ENCODE data around the gene NTF3. TPM values are rescaled to one million over a fixed set of nuclear protein-coding genes. Genes with fewer than 3 reads are reported as not detected.

The NTF3 gene
- 1 to 10 TPM; 1.0 to 1.2 TPM for total RNA-seq

DNA sequence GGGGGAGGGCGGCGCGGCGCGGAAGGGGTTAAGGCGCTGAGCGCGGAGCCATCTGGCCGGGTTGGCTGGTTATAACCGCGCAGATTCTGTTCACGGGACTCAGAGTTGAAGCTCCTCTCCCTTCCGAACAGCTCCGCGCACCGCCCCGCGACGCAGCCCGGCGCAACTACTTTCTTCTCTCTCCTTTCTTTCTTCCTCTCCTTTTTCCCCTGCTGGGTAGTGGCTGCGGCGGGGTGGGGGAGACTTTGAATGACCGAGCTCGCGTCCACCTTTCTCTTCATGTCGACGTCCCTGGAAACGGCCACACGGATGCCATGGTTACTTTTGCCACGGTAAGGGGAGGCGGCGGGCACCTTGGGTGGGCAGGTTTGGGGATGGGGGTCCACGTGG is at the start of gene NTF3:
TSS of gene NTF3 (plus strand) at position 98 of the 390 bp plus-strand sequence. CDS start at position 315, 217 bp downstream.
- DNase-seq (ENCODE audit: low spot score), result peak; percentile 51
- peaks cover 7% of the 10 kb centered on the region for H3K27me3 ChIP-seq (replicated peaks; ENCODE audit: insufficient read depth)
- under 1% methylated on average over 34 of the region's 34 CpGs for WGBS

DNA sequence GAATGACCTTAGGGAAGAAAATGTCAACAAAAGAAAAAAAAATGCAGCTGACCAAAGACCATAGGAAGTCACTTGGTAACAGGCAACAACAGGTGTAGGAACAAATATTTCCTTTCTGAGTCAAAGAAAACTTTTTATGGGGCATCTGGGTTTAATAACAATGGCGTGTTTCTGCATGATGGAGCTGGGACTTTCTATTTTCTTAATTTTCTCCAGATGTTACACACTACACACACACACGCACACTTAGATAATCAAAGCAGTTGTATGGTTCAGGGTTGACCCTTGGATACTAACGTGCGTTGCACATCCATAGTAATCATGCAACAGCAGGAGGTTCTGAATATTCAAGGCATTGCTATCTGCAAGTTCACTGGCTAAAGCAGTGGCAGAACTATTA is 47.9 kb upstream of the NTF3 start:
- H3K4me1 ChIP-seq (replicated peaks), result no peaks in the 10 kb centered on the region
- no peak overlapping the region for H3K4me3 ChIP-seq
- intact Hi-C loops (cut with DNase I), result no loop called here
- TF ChIP-seq POLR2A (IDR thresholded peaks at IDR 0.05) (no peak), POLR2AphosphoS5 (IDR thresholded peaks at IDR 0.05) (no peak)
- TF ChIP-seq, protein P1, sequence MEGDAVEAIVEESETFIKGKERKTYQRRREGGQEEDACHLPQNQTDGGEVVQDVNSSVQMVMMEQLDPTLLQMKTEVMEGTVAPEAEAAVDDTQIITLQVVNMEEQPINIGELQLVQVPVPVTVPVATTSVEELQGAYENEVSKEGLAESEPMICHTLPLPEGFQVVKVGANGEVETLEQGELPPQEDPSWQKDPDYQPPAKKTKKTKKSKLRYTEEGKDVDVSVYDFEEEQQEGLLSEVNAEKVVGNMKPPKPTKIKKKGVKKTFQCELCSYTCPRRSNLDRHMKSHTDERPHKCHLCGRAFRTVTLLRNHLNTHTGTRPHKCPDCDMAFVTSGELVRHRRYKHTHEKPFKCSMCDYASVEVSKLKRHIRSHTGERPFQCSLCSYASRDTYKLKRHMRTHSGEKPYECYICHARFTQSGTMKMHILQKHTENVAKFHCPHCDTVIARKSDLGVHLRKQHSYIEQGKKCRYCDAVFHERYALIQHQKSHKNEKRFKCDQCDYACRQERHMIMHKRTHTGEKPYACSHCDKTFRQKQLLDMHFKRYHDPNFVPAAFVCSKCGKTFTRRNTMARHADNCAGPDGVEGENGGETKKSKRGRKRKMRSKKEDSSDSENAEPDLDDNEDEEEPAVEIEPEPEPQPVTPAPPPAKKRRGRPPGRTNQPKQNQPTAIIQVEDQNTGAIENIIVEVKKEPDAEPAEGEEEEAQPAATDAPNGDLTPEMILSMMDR (IDR thresholded peaks at IDR 0.05), result no peak
- no peaks in the 10 kb centered on the region for H3K9me3 ChIP-seq
- DNase-seq (ENCODE audit: low spot score), result no peak
- H3K36me3 ChIP-seq, result no peaks in the 10 kb centered on the region
- H3K27ac ChIP-seq, result no peak overlapping the region
- WGBS, result 82% methylated on average over 4 of the region's 4 CpGs
- H3K27me3 ChIP-seq (replicated peaks; ENCODE audit: insufficient read depth), result no peaks in the 10 kb centered on the region

More for the DNA sequence above, at the start of gene NTF3:
- peak; percentile 35 for TF ChIP-seq POLR2AphosphoS5 (IDR thresholded peaks at IDR 0.05)
- TF ChIP-seq, protein P1 (IDR thresholded peaks at IDR 0.05), result no peak
- peak; percentile 38 for TF ChIP-seq POLR2A (IDR thresholded peaks at IDR 0.05)
- peaks cover 4% of the 10 kb centered on the region for H3K4me1 ChIP-seq (replicated peaks)
- no peaks in the 10 kb centered on the region for H3K36me3 ChIP-seq
- H3K4me3 ChIP-seq, result peak within 1 kb of the TSS; percentile 31 to 41
- no peaks in the 10 kb centered on the region for H3K9me3 ChIP-seq
- intact Hi-C loops (cut with DNase I), result loop anchor here (5.0 to 10.0 kb wide), 3 partner anchors 215 to 610 kb away; no protein-coding TSS in a partner anchor
- H3K27ac ChIP-seq, result peak within 1 kb of the TSS in 1 of 2 donors; percentile 24

DNA sequence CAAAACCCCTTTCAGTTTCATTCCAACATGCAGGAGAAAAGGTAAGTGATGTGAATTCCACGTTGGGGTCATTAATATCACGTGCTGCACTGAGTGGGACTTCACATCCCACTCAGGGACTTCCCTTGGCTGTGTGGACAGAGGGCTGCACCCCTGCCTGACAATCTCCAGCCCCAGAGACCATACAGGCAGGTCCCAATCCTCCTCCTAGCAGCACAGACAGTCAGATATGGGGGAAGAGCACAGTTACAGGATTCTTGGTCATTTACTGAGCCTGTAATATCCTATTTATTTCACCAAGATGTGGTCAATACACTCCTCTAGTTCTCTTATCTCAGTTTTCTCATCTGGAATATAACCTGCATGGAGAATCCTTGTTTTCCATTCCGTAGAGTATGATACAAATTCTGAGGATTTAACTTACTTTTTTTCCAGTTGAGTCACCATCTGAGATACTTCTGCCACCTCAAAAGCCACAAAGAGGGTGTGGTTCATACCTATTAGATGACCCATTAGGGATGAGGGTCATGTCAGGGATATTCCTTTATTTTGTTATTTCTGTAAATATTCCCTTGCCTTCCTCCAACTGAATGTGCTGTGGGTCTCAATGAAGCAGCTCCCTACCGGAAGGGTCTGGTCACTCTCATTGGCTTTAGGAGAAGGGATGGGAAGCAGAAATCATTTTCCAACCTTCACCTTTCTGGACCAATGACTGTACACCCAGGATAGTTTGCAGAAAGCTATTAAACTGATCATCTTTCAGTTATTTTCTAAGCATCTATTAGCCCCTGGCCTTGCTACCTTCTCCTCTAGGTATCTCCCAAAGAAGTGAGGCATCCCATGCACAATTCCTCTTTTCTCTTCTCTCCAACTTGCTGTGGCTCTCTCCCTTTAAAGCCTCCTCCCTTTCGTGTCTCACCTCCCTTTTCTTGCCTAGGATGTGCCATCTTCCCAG is 43.0 kb upstream of the NTF3 start:
- intact Hi-C loops (cut with DNase I), result no loop called here
- no peak for DNase-seq (ENCODE audit: low spot score)
- Histone ChIP-seq H3K4me3 (no peak overlapping the region), H3K36me3 (no peaks in the 10 kb centered on the region), H3K27ac (no peak overlapping the region), H3K9me3 (no peaks in the 10 kb centered on the region), H3K4me1 (replicated peaks) (no peaks in the 10 kb centered on the region), H3K27me3 (replicated peaks; ENCODE audit: insufficient read depth) (no peaks in the 10 kb centered on the region)
- TF ChIP-seq, protein P1 (IDR thresholded peaks at IDR 0.05), result no peak
- TF ChIP-seq POLR2A (IDR thresholded peaks at IDR 0.05) (no peak), POLR2AphosphoS5 (IDR thresholded peaks at IDR 0.05) (no peak)
- WGBS, result 91% methylated on average over 5 of the region's 5 CpGs

DNA sequence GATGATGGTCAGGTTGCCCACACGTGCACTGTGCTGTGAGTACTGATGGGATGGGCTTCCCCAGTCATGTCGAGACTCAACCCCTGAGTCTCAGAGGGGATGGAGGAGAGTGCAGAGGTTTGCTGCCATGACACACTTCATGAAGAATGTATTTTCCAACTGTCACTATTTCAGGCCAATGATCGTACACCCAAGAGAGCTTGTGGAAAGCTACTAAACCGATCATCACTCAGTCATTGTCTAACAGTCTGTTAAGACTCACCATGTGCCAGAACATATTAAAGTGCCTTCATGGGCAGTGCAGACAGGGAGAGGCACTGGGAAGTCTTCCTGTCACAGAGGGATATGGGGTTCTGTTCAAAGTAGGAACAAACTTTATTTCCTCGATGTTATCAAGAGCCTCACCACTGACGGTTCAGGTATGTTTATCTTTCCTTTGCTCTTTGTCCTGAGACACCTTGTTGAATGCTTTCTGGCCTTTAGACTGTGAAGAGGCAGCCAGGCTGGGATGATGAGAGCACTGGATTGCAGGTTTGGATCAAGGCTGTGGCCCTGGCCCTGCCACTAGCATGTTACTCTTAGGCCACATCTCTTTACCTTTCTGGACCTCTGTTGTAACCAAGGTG is 41.6 kb upstream of the NTF3 start:
- intact Hi-C loops (cut with DNase I), result no loop called here
- WGBS, result 66% methylated on average over 6 of the region's 6 CpGs
- Histone ChIP-seq H3K27me3 (replicated peaks; ENCODE audit: insufficient read depth) (no peaks in the 10 kb centered on the region), H3K36me3 (no peaks in the 10 kb centered on the region), H3K27ac (no peak overlapping the region), H3K9me3 (no peaks in the 10 kb centered on the region), H3K4me3 (no peak overlapping the region), H3K4me1 (replicated peaks) (no peaks in the 10 kb centered on the region)
- TF ChIP-seq, protein P1 (IDR thresholded peaks at IDR 0.05), result no peak
- TF ChIP-seq POLR2AphosphoS5 (IDR thresholded peaks at IDR 0.05) (no peak), POLR2A (IDR thresholded peaks at IDR 0.05) (no peak)
- DNase-seq (ENCODE audit: low spot score), result no peak

Data from prostate gland (tissue), 2 donors.